NCI-H748 (cell line): ENCODE data around the gene SLC25A41.
A peak's percentile ranks its signal among the peaks of the same experiment; 100 is the strongest.

Source experiments
- DNase-seq: peaks from one replicate; lab custom pipeline; 2025; ENCODE audit not compliant: unreplicated experiment; lab: John Stamatoyannopoulos, UW

The SLC25A41 gene

DNA sequence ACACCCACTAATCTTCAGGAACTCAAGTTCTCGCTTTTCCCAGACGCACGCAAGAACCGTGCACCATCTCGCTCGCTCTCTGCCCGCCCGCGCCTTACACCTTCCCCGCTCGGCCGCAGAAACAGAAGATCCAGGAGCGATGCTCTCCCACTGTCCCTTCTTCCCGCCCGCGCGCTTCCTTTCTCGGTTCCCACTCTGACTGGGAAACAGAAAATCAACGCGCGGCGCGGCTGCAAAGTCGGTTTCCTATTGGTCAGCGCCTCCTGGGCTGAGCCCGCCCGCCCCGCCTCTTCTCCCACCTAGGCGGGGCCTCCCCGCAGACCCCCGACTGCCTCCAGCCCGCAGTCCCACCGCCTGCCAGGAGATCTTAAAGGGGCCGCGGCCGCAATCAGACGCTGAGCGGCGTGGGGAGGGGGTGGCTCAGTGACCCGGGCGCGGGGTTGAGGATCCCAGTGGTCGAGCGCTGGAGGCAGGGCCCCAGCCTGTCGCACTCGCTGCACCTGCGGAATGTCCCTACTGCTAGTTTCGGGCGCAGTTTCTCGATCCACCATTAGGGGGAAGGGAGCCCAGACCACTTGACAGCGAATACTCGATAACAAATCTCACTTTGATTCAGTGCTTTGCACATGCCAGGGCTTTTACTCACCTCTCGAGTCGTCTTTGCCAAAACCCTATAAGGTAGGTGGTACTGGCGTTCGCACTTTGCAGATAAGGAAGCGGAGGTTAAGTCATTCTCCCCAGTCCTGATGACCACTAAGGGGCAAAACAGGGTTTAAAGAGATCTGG, 26.7 kb upstream of the SLC25A41 start:
- DNase-seq, result peak; percentile 97

DNA sequence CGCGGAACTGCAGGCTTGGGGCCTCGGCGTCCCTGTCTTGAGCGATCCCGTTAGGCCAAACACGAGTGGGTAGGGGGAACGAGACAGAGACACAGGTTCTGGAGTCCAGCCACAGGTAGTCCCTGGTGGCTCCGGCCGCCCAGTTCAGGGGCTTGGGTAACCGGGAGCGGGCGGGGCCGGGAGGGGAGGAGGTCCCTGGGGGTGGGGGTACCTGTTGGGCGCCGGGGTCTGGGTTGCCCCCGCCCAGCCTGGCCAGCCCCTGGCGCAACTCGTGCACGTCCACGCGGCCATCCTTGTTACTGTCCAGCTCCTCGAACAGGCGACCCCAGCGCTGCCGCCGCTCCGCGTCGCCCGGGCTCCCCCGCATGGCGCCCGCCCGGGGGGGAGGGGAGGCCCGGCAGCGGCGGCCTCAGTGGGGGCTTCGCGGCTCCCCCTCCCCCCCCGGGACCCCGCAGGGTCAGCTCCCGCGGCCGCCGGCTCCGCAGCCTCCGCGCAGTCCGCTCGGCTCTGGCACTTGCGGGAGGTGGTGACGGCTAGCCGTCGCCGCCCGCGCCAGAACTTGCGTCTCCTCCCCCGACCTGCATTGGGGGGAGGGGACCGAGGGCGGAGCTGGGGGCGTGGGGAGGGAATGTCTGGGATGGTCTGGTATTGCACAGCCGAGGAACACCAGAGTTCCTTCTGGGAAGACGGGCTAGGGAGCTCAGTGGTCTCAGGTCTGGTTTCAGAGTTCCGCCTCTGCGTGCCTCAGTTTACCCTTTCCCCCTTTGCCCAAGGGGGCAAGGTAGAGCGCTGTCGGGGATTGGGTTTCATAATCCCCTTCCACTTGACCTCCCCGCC, 25.9 kb upstream of the SLC25A41 start, which contains the start of gene SLC25A23:
Gene SLC25A23, minus strand, starts transcription at position 531 of the 837 bp plus-strand sequence. Its CDS starts 164 bp downstream, at position 367.
- peak; percentile 71 for DNase-seq

DNA sequence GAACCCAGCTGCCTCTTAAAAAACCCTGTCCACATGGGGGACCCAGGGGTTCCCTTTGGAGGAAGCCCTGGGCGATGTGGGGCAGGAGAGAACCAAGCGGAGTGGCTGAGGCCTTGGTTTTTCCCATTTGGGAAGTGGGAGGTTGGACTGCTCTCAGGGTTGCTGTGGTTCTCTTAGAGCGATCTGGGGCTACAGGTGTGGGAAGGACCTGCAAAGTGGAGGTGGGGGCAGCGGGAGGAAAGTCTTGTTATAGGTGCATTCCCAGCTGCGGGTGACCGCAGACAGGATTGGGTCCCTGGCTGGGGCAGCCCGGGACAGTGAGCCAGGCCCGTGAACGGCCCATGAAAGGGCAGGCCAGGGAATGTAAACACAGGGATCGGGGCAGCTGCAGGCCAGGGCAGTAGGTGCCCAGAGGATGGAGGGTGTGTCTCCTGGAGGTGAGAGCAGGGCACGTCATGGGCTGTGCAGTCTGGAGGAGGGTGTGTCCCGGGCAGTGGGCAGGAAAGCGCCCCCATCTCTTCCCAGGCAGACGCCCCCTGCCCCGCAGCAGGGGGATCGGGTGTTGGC, 25.2 kb upstream of the SLC25A41 start:
- peak; percentile 22 for DNase-seq

DNA sequence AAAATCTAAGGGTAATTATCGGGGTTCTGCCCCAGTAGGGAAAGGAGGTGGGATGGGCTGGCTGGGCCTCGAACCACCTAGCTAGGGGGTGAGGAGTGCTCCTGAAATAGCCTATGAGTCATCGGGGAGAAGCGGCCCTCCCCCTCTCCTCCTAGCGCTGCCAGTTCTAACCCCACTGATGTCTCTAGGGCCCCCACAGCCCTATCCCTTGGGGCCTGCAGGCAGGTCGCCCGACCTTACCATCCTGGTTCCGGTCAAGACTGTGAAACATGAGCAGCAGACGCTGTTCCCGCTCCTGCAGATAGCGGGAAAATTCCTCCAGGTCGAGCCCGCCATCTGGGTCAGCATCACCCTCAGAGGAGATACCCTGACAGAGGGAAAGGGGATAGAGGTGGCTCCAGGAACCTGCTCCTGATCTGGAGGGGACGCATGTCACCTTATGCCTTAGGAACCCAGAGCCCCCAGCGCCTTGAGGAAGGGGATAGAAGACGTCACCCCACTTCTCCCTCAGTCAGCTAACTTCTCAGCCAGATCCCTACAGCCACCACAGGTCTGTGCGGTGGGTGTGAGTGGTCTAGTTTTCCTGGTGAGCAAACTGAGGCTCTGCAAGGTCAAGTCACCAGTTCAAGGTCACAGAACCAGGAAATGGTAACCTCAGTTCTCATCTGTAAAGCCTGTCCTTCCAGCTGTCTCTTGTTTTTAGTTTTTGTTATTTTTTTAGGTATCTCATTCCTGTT, 24.6 kb upstream of the SLC25A41 start:
- DNase-seq, result no peak

DNA sequence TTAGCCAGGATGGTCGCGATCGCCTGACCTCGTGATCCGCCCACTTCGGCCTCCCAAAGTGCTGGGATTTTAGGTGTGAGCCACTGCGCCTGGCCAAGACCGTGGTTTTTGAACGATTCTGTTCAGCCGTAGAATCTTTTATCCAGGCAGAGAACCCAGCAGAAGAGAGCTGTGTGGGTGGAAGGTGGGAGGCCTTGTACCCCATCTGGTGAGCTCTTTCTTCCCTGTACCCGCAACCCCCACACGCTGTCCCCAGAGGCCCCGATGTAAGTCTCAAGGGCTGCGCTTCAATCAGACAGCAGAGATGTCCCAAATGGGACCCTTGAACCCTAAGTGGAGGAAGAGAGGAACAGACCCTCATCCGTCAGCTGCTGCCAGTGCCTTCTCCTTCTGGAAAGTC, 22.4 kb upstream of the SLC25A41 start:
- DNase-seq, result no peak

DNA sequence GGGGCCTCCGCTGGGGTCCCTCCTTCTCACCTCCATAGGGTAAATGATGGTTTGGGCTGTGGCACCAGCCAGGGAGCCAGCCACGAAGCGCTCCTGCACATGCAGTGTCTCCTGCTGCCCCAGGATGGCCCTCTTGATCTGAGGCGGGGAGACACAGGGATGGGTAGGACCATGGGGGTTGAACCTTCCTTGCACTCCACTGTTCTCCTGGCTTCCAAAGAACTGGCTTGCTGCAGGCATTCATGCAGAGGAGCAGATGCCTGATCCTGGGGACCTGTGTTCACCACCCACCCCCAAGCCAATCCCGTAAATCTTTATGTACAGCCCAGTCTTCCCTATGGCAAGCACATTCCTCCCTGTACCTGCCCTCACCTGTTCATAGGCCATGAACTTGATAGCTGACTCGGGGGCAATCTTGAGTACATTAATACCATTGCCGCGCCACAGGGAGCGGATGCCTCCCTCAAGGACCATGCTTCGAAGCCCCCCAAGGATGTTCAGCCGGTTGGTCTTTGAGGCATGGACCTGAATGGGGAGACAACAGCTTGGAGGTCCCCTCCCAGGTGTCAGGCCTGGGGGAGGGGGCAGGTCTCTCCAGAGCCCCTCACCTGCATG, 20.5 kb upstream of the SLC25A41 start:
- DNase-seq, result no peak

DNA sequence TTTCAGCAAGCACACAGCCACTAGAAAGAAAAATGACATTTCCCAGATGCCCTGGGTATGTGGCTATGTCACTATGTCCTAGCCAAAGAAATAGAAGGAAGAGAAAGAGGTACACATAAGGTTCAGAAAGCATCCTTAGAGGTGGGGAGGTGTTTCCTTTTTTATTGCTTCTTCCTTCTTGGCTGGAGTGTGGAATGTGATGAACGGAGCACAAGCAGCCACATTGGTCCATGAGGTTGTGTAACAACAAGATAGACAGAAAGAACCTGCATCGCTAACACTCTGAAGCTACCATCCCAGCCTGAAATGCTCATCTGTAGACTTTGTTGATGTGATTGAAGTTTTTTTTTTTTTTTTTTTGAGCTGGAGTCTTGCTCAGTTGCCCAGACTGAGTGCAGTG, 19.3 kb upstream of the SLC25A41 start:
- no peak for DNase-seq

DNA sequence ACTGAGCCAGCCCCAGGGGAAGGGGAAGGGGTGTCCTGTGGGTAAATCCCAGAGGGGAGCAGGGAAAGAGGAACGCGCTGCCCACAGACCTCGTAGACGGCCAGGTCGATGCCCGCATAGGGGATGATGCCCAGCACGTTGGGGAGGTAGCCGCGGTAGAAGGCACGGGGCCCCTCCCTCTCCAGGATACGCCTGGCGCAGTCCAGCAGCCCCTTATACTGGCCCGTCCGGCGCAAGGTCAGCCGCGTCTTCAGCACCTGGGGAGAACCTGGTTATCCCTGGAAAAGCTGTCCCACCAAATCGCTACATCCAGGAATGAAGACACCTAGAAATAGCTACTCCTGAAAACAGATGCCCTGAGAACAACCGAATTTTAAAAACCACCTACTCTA, 18.7 kb upstream of the SLC25A41 start:
- DNase-seq, result no peak

DNA sequence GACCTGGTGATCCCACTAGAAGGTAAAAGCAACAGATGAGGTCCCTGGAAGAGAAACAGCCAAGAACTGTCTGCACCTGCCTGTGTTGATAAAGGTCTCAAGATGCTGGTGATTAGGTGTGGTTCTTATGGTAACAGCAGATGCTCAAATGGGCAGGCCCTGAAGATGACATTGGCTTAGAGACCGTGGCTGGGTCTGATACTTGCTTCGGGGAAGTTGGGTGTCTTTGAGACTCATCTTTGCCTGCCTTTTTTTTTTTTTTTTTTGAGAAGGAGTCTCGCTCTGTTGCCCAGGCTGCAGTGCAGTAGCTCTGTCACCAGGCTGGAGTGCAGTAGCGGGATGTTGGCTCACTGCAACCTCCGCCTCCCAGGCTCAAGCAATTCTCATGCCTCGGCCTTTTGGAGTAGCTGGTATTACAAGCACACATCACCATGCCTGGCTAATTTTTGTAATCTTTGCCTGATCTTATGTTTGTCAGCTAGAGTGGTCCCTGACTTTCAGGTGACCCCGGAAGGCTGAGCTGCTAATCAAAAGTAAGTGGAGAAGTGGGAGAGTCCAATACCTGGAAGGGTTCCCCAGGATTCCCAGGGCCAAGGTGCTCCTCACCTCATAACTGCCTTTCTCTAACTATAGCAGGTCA, 18.1 kb upstream of the SLC25A41 start:
- no peak for DNase-seq

DNA sequence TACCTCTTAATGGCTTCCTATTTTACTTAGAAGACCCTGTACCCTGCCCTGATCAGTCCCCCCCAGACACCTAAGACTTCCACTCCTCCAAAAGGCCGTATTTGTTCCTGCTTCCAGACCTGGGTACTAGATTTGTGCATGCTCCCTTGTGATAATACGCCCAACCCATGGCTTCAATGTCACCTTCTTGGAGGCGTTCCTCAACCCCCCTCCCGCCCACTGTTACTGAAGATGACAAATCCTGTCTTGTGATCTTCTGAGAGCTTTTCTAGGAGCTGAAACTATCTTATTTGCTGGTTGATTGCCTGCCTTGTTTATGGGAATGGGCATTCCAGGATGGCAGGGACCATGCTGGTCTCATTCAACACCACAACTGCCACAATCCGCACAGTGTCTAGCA, 16.6 kb upstream of the SLC25A41 start:
- no peak for DNase-seq

DNA sequence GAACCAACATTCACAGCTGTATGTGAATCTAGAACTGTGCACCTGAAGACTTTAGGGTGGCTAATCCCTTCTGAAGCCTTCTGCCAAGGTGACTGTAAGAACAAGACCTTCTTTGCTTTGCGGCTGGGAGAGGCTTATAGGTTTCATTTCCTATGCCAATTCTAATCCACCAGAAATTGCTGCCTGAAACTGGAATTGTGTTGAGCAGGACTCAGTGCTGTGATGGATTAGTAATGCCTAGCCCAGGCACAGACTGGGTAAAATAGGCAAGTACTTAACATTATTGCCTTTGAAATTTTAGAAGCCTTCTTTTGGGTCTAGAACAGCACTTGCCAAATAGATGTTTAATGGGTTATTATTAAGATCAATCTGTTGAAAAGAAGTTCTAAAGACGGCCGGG, 14.5 kb upstream of the SLC25A41 start:
- no peak for DNase-seq

DNA sequence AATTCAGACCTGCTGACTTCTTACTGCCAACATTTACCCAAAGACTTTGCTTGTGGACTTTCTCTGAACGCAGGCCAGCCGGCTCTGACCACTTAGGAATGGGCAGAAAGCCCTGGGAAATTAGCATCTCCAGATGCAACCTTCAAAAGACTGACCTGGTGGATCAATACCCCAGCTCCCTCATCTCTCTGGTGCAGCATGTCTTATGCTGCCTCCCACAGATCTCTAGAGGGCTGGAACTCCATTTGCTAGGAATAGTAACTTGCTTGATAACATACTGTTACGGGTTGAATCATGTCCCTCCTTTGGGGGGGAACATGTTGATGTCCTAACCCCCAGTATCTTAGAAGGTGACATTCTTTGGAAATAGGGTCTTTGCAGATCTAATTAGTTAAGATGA, 12.9 kb upstream of the SLC25A41 start:
- no peak for DNase-seq

DNA sequence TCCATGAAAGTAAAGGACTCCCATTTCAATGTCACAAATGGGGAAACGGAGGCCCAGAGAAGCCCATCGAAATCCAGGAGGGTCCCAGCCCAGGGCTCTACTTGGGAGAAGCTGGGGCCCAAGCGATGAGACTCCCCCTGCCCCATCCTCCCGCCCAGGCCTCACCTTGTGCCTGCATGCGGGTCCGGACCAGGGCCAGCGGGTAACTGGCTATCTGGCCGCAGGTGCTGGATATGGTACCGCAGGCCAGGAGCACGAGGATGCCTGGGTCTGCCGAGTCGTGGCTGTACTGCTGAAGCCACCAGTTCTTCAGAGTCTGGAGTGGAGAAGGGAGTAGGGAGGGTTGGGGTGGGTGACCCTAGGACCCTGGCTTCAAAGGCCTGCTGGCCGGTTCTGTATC, 10.4 kb upstream of the SLC25A41 start:
- DNase-seq, result no peak

DNA sequence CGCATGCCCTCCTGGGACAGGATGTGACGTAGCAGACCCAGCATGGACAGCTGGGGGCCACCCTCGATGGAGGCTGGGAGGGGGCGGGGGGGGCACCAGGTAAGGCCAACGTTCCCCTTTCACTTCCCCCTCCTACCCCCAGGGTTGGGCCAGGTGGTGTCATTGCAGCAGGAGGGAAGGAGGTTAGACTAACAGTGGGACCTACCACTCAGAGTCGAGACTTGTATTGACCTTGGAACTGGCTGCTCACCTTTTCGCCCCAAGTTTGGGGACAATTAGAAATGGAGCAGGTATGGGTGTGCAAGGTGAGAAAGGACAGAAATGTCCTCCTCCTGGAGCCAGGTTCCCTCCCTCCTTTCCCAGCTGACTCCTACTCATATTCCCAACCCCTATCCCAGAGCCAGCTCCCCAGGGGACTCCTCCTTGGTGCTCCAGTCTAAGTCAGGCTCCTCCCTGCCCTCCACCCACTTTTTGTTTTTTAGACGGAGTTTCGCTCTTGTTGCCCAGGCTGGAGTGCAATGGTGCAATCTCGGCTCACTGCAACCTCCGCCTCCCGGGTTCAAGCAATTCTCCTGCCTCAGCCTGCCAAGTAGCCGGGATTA, 8.6 kb upstream of the SLC25A41 start:
- DNase-seq, result no peak

DNA sequence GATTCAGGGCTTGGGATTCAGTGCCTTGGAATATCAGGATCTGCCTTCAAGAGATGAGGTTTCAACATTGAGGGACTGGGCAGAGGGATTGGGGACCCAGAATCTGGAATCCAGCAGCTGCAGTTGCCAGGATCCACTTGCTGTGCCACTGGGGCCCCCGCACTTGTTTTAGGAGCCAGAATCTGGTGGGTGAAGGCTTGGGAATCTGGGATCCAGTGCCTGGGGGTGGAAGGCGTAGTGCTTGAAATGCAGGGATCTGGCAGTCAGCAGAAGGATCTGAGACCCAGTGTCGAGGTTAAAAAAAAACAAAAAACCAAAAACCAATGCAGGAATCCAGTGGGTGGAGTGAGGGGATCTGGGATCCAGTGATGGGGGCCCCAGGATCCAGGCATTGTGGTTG, 7.3 kb upstream of the SLC25A41 start:
- DNase-seq, result no peak

DNA sequence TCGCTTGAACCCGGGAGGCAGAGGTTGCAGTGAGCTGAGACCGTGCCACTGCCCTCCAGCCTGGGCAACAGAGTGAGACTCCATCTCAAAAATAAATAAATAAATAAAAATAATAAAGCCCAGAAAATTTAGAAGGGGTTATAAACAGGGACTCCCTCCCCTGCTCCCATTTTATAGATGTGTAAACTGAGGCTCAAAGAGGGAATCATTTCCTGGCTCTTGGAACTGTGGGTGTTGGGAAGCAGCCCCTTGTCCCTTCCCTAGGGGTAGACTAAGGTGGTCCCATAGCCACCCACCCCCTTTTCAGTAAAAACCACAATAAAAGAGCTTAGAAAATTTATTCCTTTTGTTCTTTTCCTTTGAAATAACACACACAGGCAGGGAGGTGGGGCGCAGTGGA, 6.2 kb upstream of the SLC25A41 start:
- DNase-seq, result no peak

DNA sequence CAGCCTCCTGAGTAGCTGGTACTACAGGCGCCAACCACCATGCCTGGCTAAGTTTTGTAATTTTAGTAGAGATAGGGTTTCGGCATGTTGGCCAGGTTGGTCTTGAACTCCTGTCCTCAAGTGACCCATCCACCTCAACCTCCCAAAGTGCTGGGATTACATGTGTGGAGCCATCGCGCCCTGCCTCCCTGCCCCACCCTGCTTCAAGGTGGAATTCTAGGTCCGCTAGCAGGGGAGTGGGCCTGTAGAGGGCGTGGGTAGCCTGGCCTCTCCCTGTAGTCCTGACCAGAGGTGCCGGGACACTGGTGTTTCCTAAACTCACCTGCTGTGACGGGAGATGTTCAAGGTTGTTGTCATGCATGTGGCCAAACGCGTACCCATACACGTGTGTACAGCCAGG, 398 bp downstream of the SLC25A41 start:
- DNase-seq, result no peak

DNA sequence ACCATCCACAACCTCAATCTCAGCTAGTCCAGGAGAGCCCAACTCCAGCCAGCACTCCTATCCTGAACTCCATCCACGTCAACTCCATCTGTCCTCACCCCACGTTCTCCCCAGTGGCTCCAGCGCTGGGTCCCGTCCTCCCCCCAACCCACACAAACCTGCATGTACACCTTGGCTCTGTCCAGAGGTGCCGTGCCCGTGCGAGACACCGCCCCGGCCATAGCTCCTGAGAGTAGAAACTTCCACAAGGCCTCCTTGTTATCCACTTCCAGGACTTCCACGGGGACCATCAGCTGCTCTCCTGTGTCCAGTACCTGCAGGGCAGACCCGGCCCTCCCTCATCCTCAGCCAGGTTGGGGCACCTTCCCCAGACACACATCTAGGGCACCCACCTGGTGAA, 1.7 kb downstream of the SLC25A41 start:
- no peak for DNase-seq

DNA sequence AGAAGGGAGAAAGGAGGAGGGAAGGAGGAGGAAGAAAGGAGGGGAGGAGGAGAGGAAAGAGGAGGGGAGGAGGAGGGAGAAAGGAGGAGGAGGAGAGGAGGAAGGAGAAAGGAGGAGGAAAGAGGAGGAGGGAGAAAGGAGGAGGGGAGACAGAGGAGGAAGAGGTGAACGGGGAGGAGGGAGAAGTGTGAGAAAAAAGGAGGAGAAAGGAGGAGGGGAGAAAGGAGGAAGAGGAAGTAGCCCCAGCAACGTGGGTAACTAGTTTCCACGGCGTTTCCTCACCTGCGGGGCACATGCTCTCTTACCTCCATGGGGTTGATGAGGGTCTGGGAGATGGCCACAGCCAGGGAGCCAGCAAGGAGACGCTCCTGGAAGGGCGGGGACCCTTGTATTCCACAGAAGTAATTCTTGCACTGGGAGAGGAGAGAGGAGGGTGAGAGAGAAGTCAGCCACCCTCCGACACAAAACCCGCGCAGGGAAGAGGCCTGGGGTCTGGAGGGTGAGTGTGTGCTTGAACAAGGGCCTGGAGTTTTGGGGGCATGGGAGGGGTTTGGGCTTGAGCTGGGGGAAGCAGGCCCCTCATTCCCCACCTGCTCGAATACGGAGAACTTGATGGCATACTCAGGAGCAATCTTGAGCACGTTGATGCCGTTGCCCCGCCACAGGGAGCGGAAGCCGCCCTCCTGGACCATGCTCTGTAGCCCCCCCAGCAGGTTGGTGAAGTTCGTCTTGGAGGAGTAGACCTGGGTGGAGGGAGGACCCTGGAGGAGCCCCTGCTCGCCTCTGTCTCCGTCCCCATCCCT, 3.9 kb downstream of the SLC25A41 start:
- no peak for DNase-seq
